ENCODE results near the gene LTB4R2.

LTB4R2 gene

GRCh38 chr14:24299255-24300191, 10.4 kb upstream of the LTB4R2 start, which contains the start of the genes DHRS1 and NOP9:
DHRS1 (minus strand) TSS chr14:24299780; CDS start chr14:24299106, 674 bp downstream.
NOP9 (plus strand) TSS chr14:24299850; CDS start chr14:24299955, 105 bp downstream.
- peak within 1 kb of the TSS; percentile 94 for H3K27ac ChIP-seq
- ChIA-PET CTCF (interaction anchor here (0.5 to 4.7 kb wide), 8 partner anchors 9 to 1377 kb away, joined by 3 to 51 read pairs (median 6); partner anchors contain the start of genes CIDEB and TINF2), POLR2A (ENCODE audit: low non-redundant PET) (interaction anchor here (0.6 to 3.3 kb wide), 3 partner anchors 36 to 202 kb away, joined by 3 to 17 read pairs (median 5); partner anchors contain the start of gene TINF2)
- TF ChIP-seq CTCF (conservative IDR thresholded peaks at IDR 0.05; ENCODE audit: low read depth) = no peak
- DNase-seq (ENCODE audit: low spot score) = peak; percentile 95

GRCh38 chr14:24300326-24300980, 9.5 kb upstream of the LTB4R2 start:
- TF ChIP-seq CTCF (conservative IDR thresholded peaks at IDR 0.05; ENCODE audit: low read depth) = no peak
- ChIA-PET CTCF (interaction anchor here (0.8 to 4.7 kb wide), 5 partner anchors 8 to 131 kb away, joined by 5 to 51 read pairs (median 8); partner anchors contain the start of genes CIDEB, LTB4R2 and TINF2), POLR2A (ENCODE audit: low non-redundant PET) (interaction anchor here (0.6 to 3.3 kb wide), 2 partner anchors 32 to 58 kb away, joined by 7 to 17 read pairs; partner anchors contain the start of gene TINF2)
- DNase-seq (ENCODE audit: low spot score) = no peak
- peak overlapping the region; percentile 94 for H3K27ac ChIP-seq

GRCh38 chr14:24304019-24304387, 5.9 kb upstream of the LTB4R2 start:
- TF ChIP-seq CTCF (conservative IDR thresholded peaks at IDR 0.05; ENCODE audit: low read depth) = no peak
- ChIA-PET POLR2A (ENCODE audit: low non-redundant PET) (no interaction called here), CTCF (no interaction called here)
- H3K27ac ChIP-seq = peak overlapping the region; percentile 19
- DNase-seq (ENCODE audit: low spot score) = no peak

- peak overlapping the region; percentile 98 for H3K27ac ChIP-seq
- TF ChIP-seq CTCF (conservative IDR thresholded peaks at IDR 0.05; ENCODE audit: low read depth) = no peak
- CTCF ChIA-PET = interaction anchor here (0.6 to 1.6 kb wide), 4 partner anchors 17 to 249 kb away, joined by 3 to 14 read pairs (median 4); partner anchors contain the start of gene TINF2
Observed at GRCh38 chr14:24307156-24307574, 2.8 kb upstream of the LTB4R2 start.

GRCh38 chr14:24307575-24308341, 2.2 kb upstream of the LTB4R2 start, which contains the start of gene CIDEB:
CIDEB (minus strand) TSS chr14:24307977; CDS start chr14:24307858, 119 bp downstream.
- DNase-seq (ENCODE audit: low spot score) = peak; percentile 63
- POLR2A ChIA-PET (ENCODE audit: low non-redundant PET) = interaction anchor here (0.7 kb wide), 1 partner anchor 77 kb away, joined by 3 read pairs; no protein-coding TSS in a partner anchor
- H3K27ac ChIP-seq = peak within 1 kb of the TSS; percentile 98
- CTCF ChIA-PET = interaction anchor here (0.6 to 2.8 kb wide), 20 partner anchors 8 to 676 kb away, joined by 3 to 14 read pairs (median 3); partner anchors contain the start of genes DHRS1, NOP9 and TINF2
- TF ChIP-seq CTCF (conservative IDR thresholded peaks at IDR 0.05; ENCODE audit: low read depth) = peak; percentile 93

More at GRCh38 chr14:24307156-24307574, 2.8 kb upstream of the LTB4R2 start:
- no peak for DNase-seq (ENCODE audit: low spot score)
- POLR2A ChIA-PET (ENCODE audit: low non-redundant PET) = no interaction called here
